Endothelial cell (in vitro differentiated cells): ENCODE measurements around the gene SPOCK3. TPM values are rescaled to one million over a fixed set of nuclear protein-coding genes. Genes with fewer than 3 reads are reported as not detected.

ENCODE experiments used
- DNase-seq: peaks from one replicate; pipeline ENCODE4 v3.0.0; 2021; ENCODE audit warnings: low spot score
- H3K27ac Mint-ChIP-seq: one replicate; pipeline ENCODE4 v1.8.0; 2021; ENCODE audit warnings: mixed read lengths, inconsistent platforms; ENCODE audit not compliant: unreplicated experiment
- H3K27me3 Mint-ChIP-seq: one replicate; pipeline ENCODE4 v1.8.0; 2021; ENCODE audit warnings: mild to moderate bottlenecking, moderate library complexity, mixed read lengths, inconsistent platforms; ENCODE audit not compliant: unreplicated experiment
- H3K36me3 Mint-ChIP-seq: one replicate; pipeline ENCODE4 v1.8.0; 2021; ENCODE audit warnings: mild to moderate bottlenecking, low read depth, mixed read lengths, inconsistent platforms; ENCODE audit not compliant: unreplicated experiment
- H3K4me1 Mint-ChIP-seq: one replicate; pipeline ENCODE4 v1.8.0; 2021; ENCODE audit warnings: mild to moderate bottlenecking, mixed read lengths, inconsistent platforms; ENCODE audit not compliant: unreplicated experiment
- H3K4me3 Mint-ChIP-seq: one replicate; pipeline ENCODE4 v1.8.0; 2021; ENCODE audit warnings: mild to moderate bottlenecking, mixed read lengths, inconsistent platforms; ENCODE audit not compliant: unreplicated experiment
- H3K9me3 Mint-ChIP-seq: one replicate; pipeline ENCODE4 v1.8.0; 2021; ENCODE audit warnings: mixed read lengths, inconsistent platforms; ENCODE audit not compliant: unreplicated experiment
- total RNA-seq: library from RNA; stranded (reverse); fragmentation: NEBNext Ultra II Directional; extraction: Animal tissue kit (Norgen Biotek cat#: 25700); gene quantifications from one replicate; pipeline ENCODE4 v1.2.1, GENCODE V29; 2021; ENCODE audit not compliant: unreplicated experiment
- TF ChIP-seq, protein P1 (sequence below): fragments of 200-600 bp; sonication (generic); IDR thresholded peaks from one replicate; pipeline ENCODE4 v1.5.0; 2021; ENCODE audit warnings: antibody characterized with exemption; ENCODE audit not compliant: unreplicated experiment

SPOCK3 gene
- total RNA-seq, 1 donor from 2014 or later, result 1.9 TPM

DNA sequence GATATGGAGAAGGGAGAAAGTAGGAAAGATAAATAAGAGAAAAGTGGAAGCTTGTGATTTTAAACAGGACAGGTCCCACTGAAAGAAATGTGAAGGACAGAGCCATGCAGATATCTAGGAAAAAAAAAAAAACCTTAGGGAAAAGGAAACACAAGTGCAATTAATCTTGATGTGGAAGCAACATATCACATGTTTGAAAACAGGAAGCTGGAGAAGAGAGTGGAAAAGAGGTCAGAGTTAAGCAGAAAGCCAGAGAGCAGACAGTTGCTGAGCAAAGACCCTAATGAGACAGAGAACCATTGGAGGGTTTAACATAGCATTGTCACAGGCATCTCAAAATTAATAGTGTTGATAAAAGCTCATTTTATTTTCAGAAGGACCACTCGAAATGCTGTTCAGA, 89.7 kb downstream of the SPOCK3 start:
- H3K36me3 Mint-ChIP-seq, result no peaks in the 10 kb centered on the region
- DNase-seq, result no peak
- TF ChIP-seq, protein P1, sequence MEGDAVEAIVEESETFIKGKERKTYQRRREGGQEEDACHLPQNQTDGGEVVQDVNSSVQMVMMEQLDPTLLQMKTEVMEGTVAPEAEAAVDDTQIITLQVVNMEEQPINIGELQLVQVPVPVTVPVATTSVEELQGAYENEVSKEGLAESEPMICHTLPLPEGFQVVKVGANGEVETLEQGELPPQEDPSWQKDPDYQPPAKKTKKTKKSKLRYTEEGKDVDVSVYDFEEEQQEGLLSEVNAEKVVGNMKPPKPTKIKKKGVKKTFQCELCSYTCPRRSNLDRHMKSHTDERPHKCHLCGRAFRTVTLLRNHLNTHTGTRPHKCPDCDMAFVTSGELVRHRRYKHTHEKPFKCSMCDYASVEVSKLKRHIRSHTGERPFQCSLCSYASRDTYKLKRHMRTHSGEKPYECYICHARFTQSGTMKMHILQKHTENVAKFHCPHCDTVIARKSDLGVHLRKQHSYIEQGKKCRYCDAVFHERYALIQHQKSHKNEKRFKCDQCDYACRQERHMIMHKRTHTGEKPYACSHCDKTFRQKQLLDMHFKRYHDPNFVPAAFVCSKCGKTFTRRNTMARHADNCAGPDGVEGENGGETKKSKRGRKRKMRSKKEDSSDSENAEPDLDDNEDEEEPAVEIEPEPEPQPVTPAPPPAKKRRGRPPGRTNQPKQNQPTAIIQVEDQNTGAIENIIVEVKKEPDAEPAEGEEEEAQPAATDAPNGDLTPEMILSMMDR, result no peak
- H3K9me3 Mint-ChIP-seq, result no peaks in the 10 kb centered on the region
- no peaks in the 10 kb centered on the region for H3K27me3 Mint-ChIP-seq
- H3K27ac Mint-ChIP-seq, result no peak overlapping the region
- peaks cover 10% of the 10 kb centered on the region for H3K4me1 Mint-ChIP-seq
- H3K4me3 Mint-ChIP-seq, result no peak overlapping the region

DNA sequence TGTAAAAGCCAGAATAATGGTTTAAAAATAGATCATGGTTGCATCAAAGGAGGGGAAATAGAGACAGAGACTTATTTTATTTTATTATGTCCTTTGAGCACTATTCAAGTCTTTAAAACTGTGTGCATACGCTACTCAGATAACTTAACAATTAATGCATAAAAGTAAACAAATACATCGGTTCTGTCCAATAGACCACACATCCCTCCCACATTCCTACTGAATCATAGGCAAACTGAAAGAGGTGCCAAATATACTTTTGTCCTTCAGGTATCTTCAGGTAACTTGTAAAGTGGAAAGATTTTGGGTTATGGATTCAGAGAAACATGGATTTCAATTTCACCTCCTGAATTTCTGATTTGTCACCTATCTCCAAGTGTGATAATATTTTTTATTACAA, 91.3 kb downstream of the SPOCK3 start:
- H3K4me1 Mint-ChIP-seq, result peaks cover 10% of the 10 kb centered on the region
- H3K9me3 Mint-ChIP-seq, result no peaks in the 10 kb centered on the region
- H3K27ac Mint-ChIP-seq, result no peak overlapping the region
- TF ChIP-seq, protein P1, result no peak
- H3K4me3 Mint-ChIP-seq, result no peak overlapping the region
- no peaks in the 10 kb centered on the region for H3K36me3 Mint-ChIP-seq
- no peaks in the 10 kb centered on the region for H3K27me3 Mint-ChIP-seq
- no peak for DNase-seq

DNA sequence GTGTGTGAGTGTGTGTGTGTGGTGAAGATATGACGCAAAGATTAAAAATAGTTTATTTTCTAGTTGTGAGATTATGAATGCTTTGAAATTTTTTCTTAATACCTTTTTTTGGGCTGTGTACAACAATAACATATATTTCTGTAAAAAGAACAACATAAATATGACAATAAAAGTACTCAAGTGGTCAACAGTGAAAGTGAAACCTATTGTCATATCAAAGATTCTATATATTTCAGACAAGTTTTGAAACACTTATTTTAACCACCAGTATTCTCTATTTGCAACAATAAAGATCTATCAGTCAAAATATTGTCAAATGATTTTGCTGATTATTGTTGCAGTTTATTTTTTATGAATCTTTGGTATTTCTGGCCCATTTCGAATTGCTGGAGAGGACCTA, 98.0 kb downstream of the SPOCK3 start:
- Mint-ChIP-seq H3K9me3 (no peaks in the 10 kb centered on the region), H3K27ac (no peak overlapping the region), H3K36me3 (no peaks in the 10 kb centered on the region), H3K4me3 (no peak overlapping the region), H3K4me1 (no peaks in the 10 kb centered on the region), H3K27me3 (peaks cover 2% of the 10 kb centered on the region)
- DNase-seq, result no peak
- TF ChIP-seq, protein P1, result no peak

DNA sequence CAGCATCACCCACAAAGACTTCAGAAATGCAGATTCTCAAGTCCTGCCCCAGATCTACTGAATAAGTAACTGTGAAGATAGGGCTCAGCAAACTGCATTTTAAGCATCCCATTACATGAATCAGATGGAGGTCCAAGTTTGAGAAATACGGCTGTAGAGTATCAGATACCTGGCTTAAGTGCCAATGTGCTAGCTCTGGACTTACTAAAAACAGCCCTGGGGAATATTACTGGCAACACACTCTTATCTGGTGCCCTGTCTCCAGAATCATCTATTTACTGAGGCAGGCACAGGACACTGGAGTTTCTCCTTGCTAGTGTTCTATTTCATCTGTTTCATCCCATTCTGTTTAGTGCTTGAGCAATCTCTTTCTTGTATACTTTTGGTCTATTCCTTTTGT, 105.1 kb downstream of the SPOCK3 start:
- Mint-ChIP-seq H3K27me3 (peaks cover 8% of the 10 kb centered on the region), H3K4me3 (no peak overlapping the region), H3K36me3 (no peaks in the 10 kb centered on the region), H3K27ac (no peak overlapping the region), H3K9me3 (no peaks in the 10 kb centered on the region), H3K4me1 (no peaks in the 10 kb centered on the region)
- TF ChIP-seq, protein P1, result no peak
- no peak for DNase-seq

DNA sequence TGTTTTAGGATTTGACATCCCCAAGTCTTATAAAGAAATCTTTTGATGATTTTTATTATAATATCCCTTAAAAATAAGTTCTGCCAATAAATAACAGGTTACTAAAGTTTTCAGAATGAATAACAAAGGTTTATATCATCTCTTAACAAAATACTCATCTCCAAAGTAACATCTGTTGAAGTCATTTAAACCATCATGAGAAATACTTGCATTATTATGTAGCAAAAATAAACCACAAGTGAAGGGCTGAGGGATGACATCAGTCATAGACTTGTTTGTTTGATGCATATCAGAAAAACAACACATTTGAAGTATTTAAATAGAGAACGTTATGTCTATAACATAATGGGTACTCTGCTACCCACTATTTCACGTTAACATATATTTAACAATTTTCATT, 114.9 kb downstream of the SPOCK3 start:
- TF ChIP-seq, protein P1, result no peak
- Mint-ChIP-seq H3K4me3 (no peak overlapping the region), H3K27me3 (peaks cover 2% of the 10 kb centered on the region), H3K4me1 (peaks cover 8% of the 10 kb centered on the region), H3K36me3 (no peaks in the 10 kb centered on the region), H3K27ac (no peak overlapping the region), H3K9me3 (no peaks in the 10 kb centered on the region)
- DNase-seq, result no peak
